HCT116 (cell line): ENCODE results near the gene APIP.

Experiments used
- POLR2A ChIP-seq: IDR thresholded peaks from 2 replicates; pipeline ENCODE4 v1.7.0; 2011; ENCODE audit warnings: borderline replicate concordance; ENCODE audit not compliant: insufficient read depth, insufficient read length; ENCODE audit errors: extremely low read depth
- POLR2AphosphoS5 ChIP-seq: IDR thresholded peaks from 2 replicates; pipeline ENCODE4 v1.6.1; 2011; ENCODE audit warnings: mild to moderate bottlenecking, low read depth, low read length, moderate library complexity
- TF ChIP-seq, protein P1 (sequence below), 3 experiments: fragments of 200-600 bp in 1 of 3; sonication (generic) in 1 of 3; IDR thresholded peaks in 2 of 3; conservative IDR thresholded peaks in 1 of 3; 2 replicates each; pipeline ENCODE4 v1.5.1; 2012 to 2017; ENCODE audit warnings: low read depth in 2 of 3, low read length in 2 of 3, antibody characterized with exemption in 1 of 3, borderline replicate concordance in 1 of 3, control low read depth in 1 of 3, mild to moderate bottlenecking in 1 of 3, mixed read lengths in 1 of 3, mixed run types in 1 of 3, moderate library complexity in 1 of 3; ENCODE audit not compliant: insufficient read depth in 1 of 3

DNA sequence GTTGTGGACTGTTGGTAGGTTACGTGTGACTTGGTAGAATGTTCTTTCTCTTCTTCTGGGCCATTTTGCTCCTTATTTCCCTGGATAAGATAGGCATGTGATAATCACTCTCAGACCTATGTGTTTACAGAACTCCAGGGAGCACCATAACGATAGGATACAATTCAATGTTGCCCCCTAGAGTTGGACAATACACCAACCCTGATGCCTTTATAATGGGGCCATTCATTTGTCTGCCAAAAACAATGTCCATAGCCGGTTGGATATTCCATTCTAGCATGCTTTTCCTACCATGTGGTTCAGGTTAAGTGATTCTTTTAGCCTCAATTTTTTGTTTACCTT is 60.5 kb downstream of the APIP start:
- TF ChIP-seq POLR2A (no peak), POLR2AphosphoS5 (no peak)
- TF ChIP-seq, protein P1, sequence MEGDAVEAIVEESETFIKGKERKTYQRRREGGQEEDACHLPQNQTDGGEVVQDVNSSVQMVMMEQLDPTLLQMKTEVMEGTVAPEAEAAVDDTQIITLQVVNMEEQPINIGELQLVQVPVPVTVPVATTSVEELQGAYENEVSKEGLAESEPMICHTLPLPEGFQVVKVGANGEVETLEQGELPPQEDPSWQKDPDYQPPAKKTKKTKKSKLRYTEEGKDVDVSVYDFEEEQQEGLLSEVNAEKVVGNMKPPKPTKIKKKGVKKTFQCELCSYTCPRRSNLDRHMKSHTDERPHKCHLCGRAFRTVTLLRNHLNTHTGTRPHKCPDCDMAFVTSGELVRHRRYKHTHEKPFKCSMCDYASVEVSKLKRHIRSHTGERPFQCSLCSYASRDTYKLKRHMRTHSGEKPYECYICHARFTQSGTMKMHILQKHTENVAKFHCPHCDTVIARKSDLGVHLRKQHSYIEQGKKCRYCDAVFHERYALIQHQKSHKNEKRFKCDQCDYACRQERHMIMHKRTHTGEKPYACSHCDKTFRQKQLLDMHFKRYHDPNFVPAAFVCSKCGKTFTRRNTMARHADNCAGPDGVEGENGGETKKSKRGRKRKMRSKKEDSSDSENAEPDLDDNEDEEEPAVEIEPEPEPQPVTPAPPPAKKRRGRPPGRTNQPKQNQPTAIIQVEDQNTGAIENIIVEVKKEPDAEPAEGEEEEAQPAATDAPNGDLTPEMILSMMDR (IDR thresholded peaks at IDR 0.05 in 2 of 3, conservative IDR thresholded peaks at IDR 0.05 in 1 of 3; ENCODE audit: borderline replicate concordance in 1 of 3, insufficient read depth in 1 of 3, low read depth in 2 of 3, low read length in 2 of 3): peak in 1 of 3 experiments; percentile 20; a peak in 2 of 6 replicates
